Hepatocyte (in vitro differentiated cells): ENCODE results near the gene SERPINE1. TPM values are rescaled to one million over a fixed set of nuclear protein-coding genes. Genes with fewer than 3 reads are reported as not detected.
A peak's percentile ranks its signal among the peaks of the same experiment; 100 is the strongest.

Source experiments
- DNase-seq: peaks from one replicate; pipeline ENCODE4 v3.0.0-alpha.2; 2016; ENCODE audit warnings: low spot score
- H2AFZ ChIP-seq: fragments of 200-600 bp; sonication (generic); 2 replicates; pipeline ENCODE4 v1.6.0; 2016; ENCODE audit warnings: antibody characterized with exemption, mild to moderate bottlenecking
- H3K27ac ChIP-seq: fragments of 200-600 bp; sonication (generic); 2 replicates; pipeline ENCODE4 v1.5.1; 2016; ENCODE audit warnings: mild to moderate bottlenecking
- H3K27me3 ChIP-seq: fragments of 200-600 bp; sonication (generic); 2 replicates; pipeline ENCODE4 v1.6.1; 2016
- H3K36me3 ChIP-seq: fragments of 200-600 bp; sonication (generic); replicated peaks from 2 replicates; pipeline ENCODE4 v1.5.1; 2016; ENCODE audit warnings: low read depth; ENCODE audit not compliant: insufficient read depth
- H3K4me1 ChIP-seq: fragments of 200-600 bp; sonication (generic); 2 replicates; pipeline ENCODE4 v1.5.1; 2016; ENCODE audit warnings: mild to moderate bottlenecking, moderate library complexity; ENCODE audit not compliant: insufficient read depth
- H3K4me2 ChIP-seq: fragments of 200-600 bp; sonication (generic); 2 replicates; pipeline ENCODE4 v1.6.0; 2016
- H3K4me3 ChIP-seq: fragments of 200-600 bp; sonication (generic); 2 replicates; pipeline ENCODE4 v1.5.1; 2016; ENCODE audit warnings: mild to moderate bottlenecking
- H3K79me2 ChIP-seq: fragments of 200-600 bp; sonication (generic); 2 replicates; pipeline ENCODE4 v1.6.0; 2017; ENCODE audit warnings: mild to moderate bottlenecking
- H3K9me2 ChIP-seq: fragments of 200-600 bp; sonication (generic); replicated peaks from 2 replicates; pipeline ENCODE4 v1.6.0; 2017; ENCODE audit warnings: mild to moderate bottlenecking; ENCODE audit not compliant: insufficient read depth
- H3K9me3 ChIP-seq: fragments of 200-600 bp; sonication (generic); 2 replicates; pipeline ENCODE4 v1.5.1; 2016; ENCODE audit warnings: low read depth, mild to moderate bottlenecking
- H4K20me1 ChIP-seq: fragments of 200-600 bp; sonication (generic); 2 replicates; pipeline ENCODE4 v1.6.0; 2016; ENCODE audit warnings: mild to moderate bottlenecking; ENCODE audit not compliant: insufficient read depth, poor library complexity, severe bottlenecking
- CTCF ChIP-seq: fragments of 200-600 bp; sonication (generic); IDR thresholded peaks from 2 replicates; pipeline ENCODE4 v1.5.1; 2016; ENCODE audit warnings: antibody characterized with exemption, mild to moderate bottlenecking; ENCODE audit not compliant: poor library complexity
- EZH2 ChIP-seq: fragments of 200-600 bp; sonication (generic); IDR thresholded peaks from 2 replicates; pipeline ENCODE4 v1.6.1; 2016; ENCODE audit warnings: antibody characterized with exemption, mild to moderate bottlenecking, borderline replicate concordance
- EZH2phosphoT487 ChIP-seq: fragments of 200-600 bp; sonication (generic); IDR thresholded peaks from one replicate; pipeline ENCODE4 v1.6.1; 2018; ENCODE audit warnings: antibody characterized with exemption, mild to moderate bottlenecking, low read depth, moderate library complexity; ENCODE audit not compliant: unreplicated experiment, severe bottlenecking
- WGBS: methylation state at CpG from one replicate; pipeline ENCODE4 v1.1.6; 2016; ENCODE audit warnings: low lambda C conversion rate; ENCODE audit errors: missing lambda C conversion rate; 5-methylcytosine and 5-hydroxymethylcytosine counted together
- polyA plus RNA-seq: library from polyadenylated mRNA; unstranded; fragments of >200 nt; fragmentation: Nextera tagmentation; extraction: Ambion mirVana; gene quantifications from 2 replicates; pipeline ENCODE4 v1.2.1, GENCODE V29; 2016
- total RNA-seq: library from RNA; depleted of rRNA; stranded (reverse); fragments of >200 nt; gene quantifications from 2 replicates; pipeline ENCODE4 v1.2.3, GENCODE V29; 2014

SERPINE1 gene
- total and polyA plus RNA-seq, 2 experiments from 2014 or later, result 98.2 to 185 TPM

GRCh38 chr7:101093906-101094305, 33.0 kb upstream of the SERPINE1 start:
- H3K27me3 ChIP-seq, result no peaks in the 10 kb centered on the region
- no peaks in the 10 kb centered on the region for H4K20me1 ChIP-seq
- TF ChIP-seq CTCF, result no peak
- TF ChIP-seq EZH2, result no peak
- no peak for TF ChIP-seq EZH2phosphoT487
- H3K27ac ChIP-seq, result no peak overlapping the region
- no peaks in the 10 kb centered on the region for H3K4me1 ChIP-seq
- H3K79me2 ChIP-seq, result peaks cover 9% of the 10 kb centered on the region
- H2AFZ ChIP-seq, result no peak overlapping the region
- DNase-seq, result no peak
- no peaks in the 10 kb centered on the region for H3K36me3 ChIP-seq
- no peak overlapping the region for H3K4me2 ChIP-seq
- no peaks in the 10 kb centered on the region for H3K9me2 ChIP-seq
- no peaks in the 10 kb centered on the region for H3K9me3 ChIP-seq
- no peak overlapping the region for H3K4me3 ChIP-seq
- 77% methylated on average over 4 of the region's 4 CpGs for WGBS

GRCh38 chr7:101094376-101094775, 32.5 kb upstream of the SERPINE1 start:
- DNase-seq, result no peak
- H2AFZ ChIP-seq, result no peak overlapping the region
- TF ChIP-seq CTCF (no peak), EZH2phosphoT487 (no peak), EZH2 (no peak)
- H3K79me2 ChIP-seq, result peaks cover 4% of the 10 kb centered on the region
- no peaks in the 10 kb centered on the region for H3K27me3 ChIP-seq
- no peaks in the 10 kb centered on the region for H3K9me3 ChIP-seq
- no peak overlapping the region for H3K4me3 ChIP-seq
- no peaks in the 10 kb centered on the region for H3K9me2 ChIP-seq
- no peak overlapping the region for H3K4me2 ChIP-seq
- 65% methylated on average over 9 of the region's 9 CpGs for WGBS
- H3K36me3 ChIP-seq, result no peaks in the 10 kb centered on the region
- no peak overlapping the region for H3K27ac ChIP-seq
- peaks cover under 1% of the 10 kb centered on the region for H3K4me1 ChIP-seq
- H4K20me1 ChIP-seq, result no peaks in the 10 kb centered on the region

- Histone ChIP-seq H3K79me2 (peaks cover under 1% of the 10 kb centered on the region), H3K4me1 (peaks cover 6% of the 10 kb centered on the region), H4K20me1 (no peaks in the 10 kb centered on the region), H3K9me3 (no peaks in the 10 kb centered on the region), H3K4me3 (no peak overlapping the region), H3K27ac (no peak overlapping the region), H2AFZ (no peak overlapping the region), H3K4me2 (no peak overlapping the region), H3K27me3 (no peaks in the 10 kb centered on the region), H3K36me3 (no peaks in the 10 kb centered on the region), H3K9me2 (no peaks in the 10 kb centered on the region)
- DNase-seq, result peak; percentile 62
- TF ChIP-seq EZH2phosphoT487 (no peak), EZH2 (no peak), CTCF (peak; percentile 57)
- WGBS, result 44% methylated on average over 10 of the region's 12 CpGs
Measured at GRCh38 chr7:101094791-101095375, 32.0 kb upstream of the SERPINE1 start.
